HG03439 (cell line): ENCODE data around the gene GSAP.
"Not testable (repeated sequence)": the region's sequence is repeated elsewhere in the genome, so short reads cannot be mapped to it uniquely, and the experiment has no call there.

Source experiments
- ATAC-seq: cut with Tn5 transposase; IDR thresholded peaks from one replicate; pipeline ENCODE4 v1.9.1; 2021; ENCODE audit warnings: mild to moderate bottlenecking, moderate library complexity; ENCODE audit not compliant: unreplicated experiment

GSAP gene, protein sequence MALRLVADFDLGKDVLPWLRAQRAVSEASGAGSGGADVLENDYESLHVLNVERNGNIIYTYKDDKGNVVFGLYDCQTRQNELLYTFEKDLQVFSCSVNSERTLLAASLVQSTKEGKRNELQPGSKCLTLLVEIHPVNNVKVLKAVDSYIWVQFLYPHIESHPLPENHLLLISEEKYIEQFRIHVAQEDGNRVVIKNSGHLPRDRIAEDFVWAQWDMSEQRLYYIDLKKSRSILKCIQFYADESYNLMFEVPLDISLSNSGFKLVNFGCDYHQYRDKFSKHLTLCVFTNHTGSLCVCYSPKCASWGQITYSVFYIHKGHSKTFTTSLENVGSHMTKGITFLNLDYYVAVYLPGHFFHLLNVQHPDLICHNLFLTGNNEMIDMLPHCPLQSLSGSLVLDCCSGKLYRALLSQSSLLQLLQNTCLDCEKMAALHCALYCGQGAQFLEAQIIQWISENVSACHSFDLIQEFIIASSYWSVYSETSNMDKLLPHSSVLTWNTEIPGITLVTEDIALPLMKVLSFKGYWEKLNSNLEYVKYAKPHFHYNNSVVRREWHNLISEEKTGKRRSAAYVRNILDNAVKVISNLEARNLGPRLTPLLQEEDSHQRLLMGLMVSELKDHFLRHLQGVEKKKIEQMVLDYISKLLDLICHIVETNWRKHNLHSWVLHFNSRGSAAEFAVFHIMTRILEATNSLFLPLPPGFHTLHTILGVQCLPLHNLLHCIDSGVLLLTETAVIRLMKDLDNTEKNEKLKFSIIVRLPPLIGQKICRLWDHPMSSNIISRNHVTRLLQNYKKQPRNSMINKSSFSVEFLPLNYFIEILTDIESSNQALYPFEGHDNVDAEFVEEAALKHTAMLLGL

DNA sequence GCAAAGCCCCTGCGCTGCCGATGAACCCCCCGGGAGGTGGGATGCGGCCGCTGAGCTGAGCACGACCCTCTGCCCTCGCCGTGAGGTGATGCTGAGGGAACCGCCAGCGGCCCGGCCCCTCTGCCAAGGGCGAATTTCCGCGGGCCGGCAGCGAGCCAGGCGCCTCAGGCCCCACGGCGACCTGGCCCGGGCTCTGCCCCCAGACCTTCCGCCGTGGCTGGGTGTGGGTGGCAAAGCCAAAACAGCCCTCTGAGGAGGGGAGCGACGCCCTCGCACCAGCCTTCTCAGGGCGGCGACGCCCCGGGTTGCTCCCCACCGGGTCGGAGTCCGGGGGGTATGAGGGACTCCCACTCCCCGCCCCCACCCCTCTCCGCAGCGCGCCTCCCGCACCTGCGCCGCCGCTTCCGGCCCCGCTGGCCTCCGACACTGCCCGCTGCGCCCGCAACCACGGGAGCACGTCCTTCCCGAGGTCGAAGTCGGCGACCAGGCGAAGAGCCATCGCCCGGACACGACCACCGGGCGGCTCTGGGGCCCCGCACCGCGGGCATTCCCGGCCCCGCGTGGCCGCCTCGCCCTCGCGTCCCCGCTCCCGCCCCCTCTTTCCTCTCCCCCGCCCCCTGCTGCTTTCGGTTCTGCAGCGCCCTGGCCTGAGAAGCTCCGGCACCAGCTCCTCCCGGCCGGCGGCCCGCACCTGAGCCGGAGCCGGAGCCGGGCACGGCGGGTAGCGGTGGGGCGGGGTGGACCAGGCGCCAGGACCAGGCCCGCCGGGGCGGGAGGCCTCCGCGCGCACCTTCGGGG is at the start of gene GSAP:
TSS of gene GSAP (minus strand) at position 527 of the 798 bp plus-strand sequence. CDS start at position 499, 28 bp downstream.
- ATAC-seq: peak; percentile 63

DNA sequence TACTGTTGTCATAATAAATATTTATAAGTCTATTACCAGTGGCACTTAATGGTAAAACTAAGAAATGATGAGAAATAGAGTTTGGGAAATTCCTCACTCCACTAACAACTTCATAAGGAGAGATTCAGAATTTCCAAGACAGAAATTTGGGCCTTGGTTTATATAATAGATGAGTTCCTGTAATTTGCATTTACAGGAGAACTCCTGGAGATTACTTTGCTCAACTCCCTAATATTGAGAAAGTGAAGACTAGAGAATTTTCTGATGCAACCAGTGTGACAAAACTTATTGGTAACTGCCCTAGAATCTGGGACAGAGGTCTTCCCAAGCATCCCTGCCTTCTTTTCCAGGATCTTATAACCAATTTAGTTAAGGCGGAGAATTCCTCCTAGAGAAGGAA is 49.1 kb upstream of the GSAP start:
- ATAC-seq: no peak

DNA sequence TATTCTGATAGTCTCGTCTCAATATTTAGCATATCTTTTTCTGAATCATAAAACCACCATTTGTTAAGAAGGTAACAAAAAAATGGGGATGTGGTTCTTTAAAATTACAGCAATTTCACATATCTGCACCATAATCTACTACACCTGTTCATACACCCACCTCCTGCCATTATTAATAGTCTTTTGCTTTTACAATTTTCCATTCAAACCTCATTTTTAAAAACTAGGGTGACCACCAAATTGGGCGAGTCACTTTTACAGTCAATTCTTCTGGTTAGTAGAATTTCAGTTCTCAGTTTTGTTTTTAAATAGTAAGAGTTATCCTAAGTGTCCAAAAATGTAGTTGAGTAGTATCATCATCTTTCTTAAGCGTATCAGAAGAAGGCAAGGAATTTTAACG is 48.4 kb upstream of the GSAP start:
- peak; percentile 62 for ATAC-seq

DNA sequence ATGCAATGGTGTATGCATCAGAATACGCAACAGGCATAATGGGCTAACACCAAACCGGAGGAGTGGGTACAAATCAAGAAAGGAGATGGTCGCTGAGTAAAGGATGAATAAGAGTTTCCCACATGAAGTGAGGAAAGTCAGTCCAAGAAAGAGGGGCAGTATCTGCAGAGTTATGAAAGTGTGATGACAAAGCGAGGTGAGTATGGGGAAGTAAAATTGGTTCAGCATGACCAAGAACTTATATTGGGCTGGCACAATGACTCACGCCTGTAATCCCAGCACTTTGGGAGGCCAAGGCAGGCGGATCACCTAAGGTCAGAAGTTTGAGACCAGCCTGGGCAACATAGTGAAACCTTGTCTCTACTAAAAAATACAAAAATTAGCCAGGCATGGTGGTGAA is 47.5 kb upstream of the GSAP start:
- peak; percentile 38 for ATAC-seq

DNA sequence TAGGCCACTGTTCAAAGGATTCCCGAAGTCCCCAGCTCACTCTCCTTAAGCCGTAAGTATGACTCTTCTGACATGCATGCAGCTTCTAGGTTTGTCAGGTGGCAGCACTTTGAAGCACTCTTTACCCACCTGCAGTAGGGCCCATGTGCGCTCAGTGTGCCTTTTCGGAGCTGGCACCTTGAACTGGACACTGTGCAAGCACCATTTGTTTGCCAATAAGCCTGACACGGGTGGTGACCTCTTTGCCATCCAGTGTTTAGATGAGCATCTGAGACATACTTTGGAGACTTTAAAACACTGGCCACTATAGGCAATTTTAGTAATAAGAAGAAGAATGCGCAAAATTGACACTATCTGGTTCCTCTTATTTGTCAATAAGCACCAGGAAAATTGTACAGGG is 45.7 kb upstream of the GSAP start:
- no peak for ATAC-seq

DNA sequence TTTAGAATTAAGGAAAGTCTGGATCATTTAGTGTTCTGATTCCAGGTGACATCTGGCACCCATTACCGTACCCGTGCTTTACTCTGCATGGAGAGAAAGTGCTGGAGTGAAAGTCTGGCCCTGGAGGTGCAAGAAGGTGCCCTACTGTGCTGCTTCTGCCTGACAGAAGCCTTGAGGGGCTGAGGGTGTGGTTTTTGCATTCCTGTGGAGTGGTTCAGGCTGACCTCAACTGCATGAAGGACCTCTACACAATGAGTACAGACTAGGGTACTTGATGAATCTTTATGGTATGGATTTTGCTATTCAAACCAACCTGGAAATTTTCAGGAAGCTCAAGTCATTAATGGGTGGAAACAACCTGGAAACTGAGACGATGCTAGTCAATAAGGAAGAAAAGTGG is 45.1 kb upstream of the GSAP start:
- ATAC-seq: no peak

DNA sequence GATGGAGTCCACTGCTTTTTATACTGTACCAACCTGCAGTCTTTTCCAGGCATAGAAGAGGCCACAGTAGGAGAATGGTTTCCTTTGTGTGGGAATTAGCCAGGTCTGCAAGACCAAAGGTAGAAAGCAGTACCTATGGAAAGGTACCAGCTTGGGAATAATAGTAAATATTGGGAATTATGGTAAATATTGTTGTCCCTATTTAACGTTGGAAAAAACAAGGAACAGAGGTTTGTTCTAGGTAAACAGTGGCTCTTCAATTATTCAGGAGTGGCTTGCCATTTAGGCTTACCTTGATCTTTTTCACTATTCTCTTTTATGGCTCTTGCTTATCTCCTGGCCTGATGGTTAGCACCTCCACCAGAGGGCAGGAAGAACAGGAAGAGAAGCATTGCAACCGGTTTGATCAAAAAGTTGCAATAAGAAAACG is 43.9 kb upstream of the GSAP start:
- ATAC-seq: no peak

DNA sequence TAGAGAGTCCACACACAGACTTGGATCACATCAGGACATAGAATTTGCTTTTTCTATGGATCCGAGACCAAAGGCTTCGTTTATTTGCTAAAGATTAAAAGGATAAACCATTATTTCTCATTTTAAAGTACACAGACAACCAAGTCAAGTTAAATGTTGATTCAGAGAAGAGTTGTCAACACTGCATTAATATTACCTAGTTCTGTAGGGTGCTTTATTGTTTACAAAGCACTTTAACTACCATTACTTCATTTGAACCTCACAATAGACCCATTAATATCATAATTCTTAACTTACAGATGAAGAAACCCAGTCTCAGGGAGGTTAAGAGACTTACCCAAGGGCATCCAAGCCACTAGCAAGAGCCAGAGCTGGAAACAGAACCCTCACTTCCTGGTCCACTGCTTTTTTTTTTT is 43.2 kb upstream of the GSAP start:
- no peak for ATAC-seq

DNA sequence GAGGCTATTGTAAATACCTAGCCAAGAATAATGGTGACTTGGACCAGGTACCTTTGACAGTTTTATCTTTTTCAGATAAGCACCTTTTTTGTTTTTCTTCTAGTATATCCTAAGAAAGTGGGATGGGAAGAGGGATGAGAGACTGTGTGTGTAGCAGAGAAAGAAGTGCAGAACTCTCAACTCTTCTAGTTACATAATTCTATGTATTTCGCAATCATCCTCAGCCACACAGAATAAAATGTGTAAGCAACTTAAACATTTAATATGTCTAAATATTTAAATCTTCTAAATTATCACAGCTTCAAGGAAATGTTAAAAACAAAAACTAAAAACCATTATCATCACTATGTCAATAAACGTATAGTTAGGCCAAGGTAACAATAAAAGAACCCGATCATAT is 42.6 kb upstream of the GSAP start:
- no peak for ATAC-seq

DNA sequence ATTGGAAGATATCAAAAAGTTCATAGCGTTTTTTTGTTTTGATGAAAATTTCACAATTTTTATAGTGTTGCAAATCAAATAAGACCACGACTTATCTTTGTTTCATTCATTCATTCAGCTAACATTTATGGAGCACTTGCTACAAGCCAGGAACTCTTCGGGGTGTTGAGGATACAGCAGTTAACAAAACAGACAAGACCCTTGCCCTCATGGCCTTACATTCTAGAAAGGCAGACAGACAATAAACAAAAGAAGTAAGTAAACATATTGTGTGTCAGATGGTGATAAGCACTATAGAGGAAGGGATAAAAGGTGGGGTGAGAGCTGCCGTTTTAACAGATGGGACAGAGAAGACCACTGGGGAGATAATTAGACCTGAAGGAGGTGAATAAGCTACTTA is 41.6 kb upstream of the GSAP start:
- no peak for ATAC-seq

DNA sequence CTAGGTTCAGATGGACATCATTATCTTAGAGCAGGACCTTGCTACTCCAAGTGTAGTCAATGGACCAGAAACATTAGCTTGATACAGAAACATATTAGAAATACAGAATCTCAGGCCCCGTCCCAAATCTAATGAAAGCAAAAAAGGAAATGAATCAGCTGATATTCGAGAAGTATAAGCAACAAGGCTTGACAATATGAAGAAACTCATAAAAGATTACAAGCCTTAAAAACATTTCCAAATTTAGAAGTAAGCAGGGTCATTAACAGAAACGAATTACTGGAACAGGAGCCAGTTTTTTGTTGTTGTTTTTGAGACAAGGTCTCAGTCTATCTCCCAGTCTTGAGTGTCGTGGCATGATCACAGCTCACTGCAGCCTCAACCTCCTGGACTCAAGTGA is 40.5 kb upstream of the GSAP start:
- ATAC-seq: no peak

DNA sequence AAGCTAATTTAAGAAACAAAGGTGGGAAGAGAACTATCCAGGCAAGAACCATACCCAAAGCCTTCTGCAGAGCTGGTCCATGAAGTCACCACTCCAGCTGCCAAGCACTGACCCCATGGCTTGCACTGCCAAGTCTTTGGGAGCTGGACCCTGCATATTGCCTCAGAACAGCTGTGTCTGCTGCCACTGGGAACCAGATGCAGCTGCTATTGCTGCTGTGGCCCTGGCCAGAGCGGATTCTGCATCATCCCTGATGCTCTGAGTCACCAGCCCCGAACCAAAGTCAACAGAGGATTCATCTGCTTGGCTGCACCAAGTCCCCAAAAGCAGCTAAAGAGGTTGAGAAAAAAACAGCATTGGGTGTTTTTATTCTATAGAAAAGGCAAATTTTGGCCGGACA is 39.2 kb upstream of the GSAP start:
- no peak for ATAC-seq

DNA sequence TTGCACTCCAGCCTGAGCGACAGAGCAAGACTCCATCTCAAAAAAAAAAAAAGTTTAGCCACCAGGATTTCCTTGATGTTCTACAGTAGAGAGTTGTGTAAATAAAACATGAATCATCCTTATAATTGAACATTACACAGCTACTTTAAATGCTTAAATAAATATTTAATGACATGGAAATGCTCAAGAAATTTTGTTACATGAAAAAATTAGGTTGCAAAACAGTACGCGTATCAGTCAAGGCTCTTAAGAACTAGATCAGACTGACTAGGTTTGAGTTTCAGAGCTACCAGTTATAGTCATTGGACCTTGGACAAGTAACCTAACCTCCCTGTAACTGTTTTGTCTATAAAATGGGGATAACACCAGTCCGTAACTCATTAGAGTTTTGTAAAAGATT is 38.7 kb upstream of the GSAP start:
- no peak for ATAC-seq

DNA sequence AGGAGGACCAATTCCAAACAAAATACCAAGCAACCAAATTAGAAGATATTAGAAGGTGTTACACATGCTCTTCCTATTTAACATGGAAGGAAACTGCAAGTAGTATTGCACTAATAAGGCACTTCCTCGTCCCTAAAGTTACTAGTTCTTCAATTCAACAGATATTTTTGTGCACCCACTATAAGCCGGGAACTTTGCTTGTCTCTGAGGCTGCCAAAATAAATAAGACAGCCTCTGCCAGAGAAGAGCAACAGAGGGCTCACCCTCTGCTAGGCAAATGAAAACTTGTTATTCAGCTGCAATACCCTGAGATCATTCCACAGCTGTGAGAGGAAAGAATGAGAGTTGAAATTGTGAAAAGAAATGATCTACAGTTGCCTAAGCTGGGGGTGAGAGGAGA is 37.4 kb upstream of the GSAP start:
- ATAC-seq: no peak

DNA sequence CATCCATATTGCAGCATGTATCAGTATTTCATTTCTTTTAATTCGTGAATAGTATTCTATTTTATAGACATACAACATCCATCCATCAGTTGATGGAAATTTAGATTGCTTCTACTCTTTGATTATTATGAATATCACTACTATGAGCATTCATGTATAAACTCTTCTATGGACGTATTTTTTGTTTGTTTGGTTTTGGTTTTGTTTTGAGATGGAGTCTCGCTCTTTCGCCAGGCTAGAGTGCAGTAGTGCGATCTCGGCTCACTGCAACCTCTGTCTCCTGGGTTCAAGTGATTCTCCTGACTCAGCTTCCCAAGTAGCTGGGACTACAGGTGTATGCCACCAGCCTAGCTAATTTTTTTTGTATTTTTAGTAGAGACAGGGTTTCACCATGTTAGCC is 35.8 kb upstream of the GSAP start:
- not testable (repeated sequence) for ATAC-seq

DNA sequence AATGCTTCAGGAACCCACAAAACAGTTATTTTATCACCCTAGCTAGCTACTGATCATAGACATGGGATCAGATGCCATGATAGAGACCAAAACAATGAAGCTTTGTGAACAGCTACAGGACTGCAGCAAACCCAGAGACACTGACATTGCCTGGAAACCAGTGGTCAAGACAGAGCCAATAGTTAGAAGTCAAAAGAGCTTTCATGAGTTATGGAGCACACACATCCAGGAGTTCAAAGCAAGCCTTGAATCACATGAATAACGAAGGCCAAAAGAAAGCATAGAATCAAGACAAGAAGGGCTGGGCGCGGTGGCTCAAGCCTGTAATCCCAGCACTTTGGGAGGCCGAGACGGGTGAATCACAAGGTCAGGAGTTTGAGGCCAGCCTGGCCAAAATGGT is 34.5 kb upstream of the GSAP start:
- ATAC-seq: no peak

DNA sequence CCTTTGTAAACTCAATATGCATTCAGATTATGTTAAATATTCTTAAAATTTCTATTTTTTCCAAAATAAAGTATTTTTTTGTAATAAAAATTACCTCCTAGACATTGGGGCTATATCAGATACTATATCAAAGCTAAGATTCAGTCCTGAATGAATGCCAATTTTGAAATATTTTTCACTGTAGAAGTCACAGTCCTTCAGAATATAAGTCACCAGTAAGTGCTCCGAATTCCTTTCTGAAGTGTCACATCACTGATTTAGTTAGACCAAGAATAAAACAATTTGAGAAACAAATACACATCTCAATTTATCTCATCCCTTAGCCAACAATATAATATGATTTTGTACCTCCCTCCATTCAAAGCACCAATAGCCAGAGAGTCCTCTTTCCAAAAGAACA is 33.9 kb upstream of the GSAP start:
- no peak for ATAC-seq

DNA sequence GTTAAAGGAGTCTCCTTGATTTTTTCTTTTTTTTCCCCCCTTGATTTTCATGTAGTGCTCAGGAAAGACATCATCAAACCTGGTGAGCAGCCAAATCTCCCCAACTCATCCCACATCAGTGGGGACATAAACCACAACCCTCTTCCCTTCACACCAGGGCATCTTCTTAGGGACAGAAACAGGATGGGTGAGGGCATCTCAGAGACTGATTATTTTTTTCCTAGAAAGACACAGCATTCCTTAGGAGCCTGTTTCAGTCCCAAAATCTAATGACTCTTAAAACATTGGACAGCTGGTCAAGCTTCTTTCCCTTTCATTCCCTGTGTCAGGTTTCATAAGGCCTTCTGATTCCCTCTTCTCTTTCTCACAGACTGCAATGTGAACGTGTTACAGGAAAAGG is 31.5 kb upstream of the GSAP start:
- no peak for ATAC-seq

DNA sequence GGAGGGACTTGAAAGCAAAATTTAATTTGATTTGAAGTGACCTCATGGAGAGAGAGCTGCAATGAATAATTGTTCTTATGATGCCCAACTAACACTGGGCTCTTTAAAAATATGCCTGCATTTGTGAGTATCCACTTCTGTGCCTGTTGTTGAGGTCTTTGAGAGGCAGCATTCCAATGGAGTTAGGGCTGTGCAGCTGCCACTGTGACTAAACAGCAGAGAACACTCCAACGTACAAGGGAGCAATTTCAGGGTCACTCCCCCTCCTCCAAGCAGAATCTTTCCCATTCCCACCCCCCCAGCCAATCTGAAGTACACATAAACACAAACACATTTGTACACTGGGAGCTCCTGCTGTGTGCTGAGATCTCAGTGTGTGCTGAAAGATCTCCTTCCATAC is 28.0 kb upstream of the GSAP start:
- no peak for ATAC-seq

DNA sequence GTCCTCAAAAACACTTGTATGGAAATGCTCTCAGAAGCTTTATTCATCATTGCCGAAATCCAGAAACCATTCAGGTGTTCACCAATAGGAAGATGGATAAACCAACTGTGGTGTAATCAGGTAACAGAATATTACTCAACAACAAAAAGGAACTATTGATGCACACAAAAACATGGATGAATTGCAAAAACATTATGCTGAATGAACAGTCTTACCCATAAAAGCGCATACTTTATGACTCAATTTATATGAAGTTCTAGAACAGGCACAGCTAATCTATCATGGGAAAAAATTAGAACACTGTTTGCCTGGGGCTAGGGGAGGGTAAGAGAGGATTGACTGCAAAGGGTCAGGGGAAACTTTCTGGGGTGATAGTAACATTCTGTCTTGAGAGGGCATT is 26.9 kb upstream of the GSAP start:
- no peak for ATAC-seq

DNA sequence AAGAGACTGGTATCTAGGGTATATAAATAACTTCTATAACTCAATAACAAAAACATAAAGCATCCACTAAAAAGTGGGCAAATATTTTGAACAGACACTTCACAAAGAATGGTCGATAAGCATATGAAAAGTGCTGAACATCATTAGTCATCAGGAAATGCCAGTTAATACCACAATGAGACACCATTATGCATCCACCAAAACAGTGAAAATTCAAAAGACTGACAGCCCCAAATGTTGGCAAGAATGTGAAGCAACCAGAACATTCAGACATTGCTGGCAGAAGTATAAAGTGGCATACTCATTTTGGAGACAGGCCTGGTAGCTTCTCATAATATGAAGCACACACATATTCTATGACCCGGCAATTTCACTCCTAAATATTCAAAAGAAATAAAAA is 26.5 kb upstream of the GSAP start:
- ATAC-seq: no peak
